Duodenal mucosa (tissue), 2 donors: ENCODE results near the gene CCT6A.
"Not testable (repeated sequence)": the region's sequence is repeated elsewhere in the genome, so short reads cannot be mapped to it uniquely, and the experiment has no call there.

Experiments used
- H3K27ac ChIP-seq: one replicate; pipeline ENCODE4 v1.7.0; 2013; ENCODE audit warnings: low read depth, low read length
- H3K27me3 ChIP-seq, 2 donors: one replicate each; pipeline ENCODE4 v1.7.0; 2013; ENCODE audit warnings: low read length in 2 of 2, control low read depth in 1 of 2; ENCODE audit not compliant: insufficient read depth in 2 of 2, control insufficient read depth in 1 of 2
- H3K36me3 ChIP-seq, 2 donors: one replicate each; pipeline ENCODE4 v1.7.0; 2013; ENCODE audit warnings: low read length in 2 of 2, control low read depth in 1 of 2; ENCODE audit not compliant: insufficient read depth in 2 of 2, control insufficient read depth in 1 of 2
- H3K4me1 ChIP-seq, 2 donors: one replicate each; pipeline ENCODE4 v1.7.0; 2013; ENCODE audit warnings: low read length in 2 of 2, control low read depth in 1 of 2; ENCODE audit not compliant: insufficient read depth in 2 of 2, control insufficient read depth in 1 of 2
- H3K4me3 ChIP-seq, 2 donors: one replicate each; pipeline ENCODE4 v1.7.0; 2013; ENCODE audit warnings: low read length in 2 of 2, low read depth in 1 of 2
- H3K9ac ChIP-seq, 2 donors: one replicate each; pipeline ENCODE4 v1.7.0; 2013; ENCODE audit warnings: low read length in 2 of 2, low read depth in 1 of 2
- H3K9me3 ChIP-seq, 2 donors: one replicate each; pipeline ENCODE4 v1.7.0; 2013; ENCODE audit warnings: low read length in 2 of 2, control low read depth in 1 of 2; ENCODE audit not compliant: control insufficient read depth in 1 of 2

Gene CCT6A

GRCh38 chr7:56051053-56051338 is 569 bp upstream of the CCT6A start:
- Histone ChIP-seq H3K27ac (peak overlapping the region; percentile 94), H3K9me3 (no peaks in the 10 kb centered on the region), H3K27me3 (no peaks in the 10 kb centered on the region), H3K36me3 (peaks cover 12 to 28% of the 10 kb centered on the region in 2 donors), H3K4me1 (peaks cover 14 to 33% of the 10 kb centered on the region in 2 donors), H3K9ac (peak overlapping the region; percentile 87 to 98), H3K4me3 (peak overlapping the region; percentile 87 to 100)

- no peak overlapping the region for H3K9ac ChIP-seq
- H3K27ac ChIP-seq = no peak overlapping the region
- H3K4me1 ChIP-seq = peaks cover 14 to 25% of the 10 kb centered on the region in 2 donors
- peak overlapping the region in 1 of 2 donors; percentile 13 for H3K4me3 ChIP-seq
- peaks cover 21 to 49% of the 10 kb centered on the region in 2 donors for H3K36me3 ChIP-seq
- H3K9me3 ChIP-seq = no peaks in the 10 kb centered on the region
- no peaks in the 10 kb centered on the region for H3K27me3 ChIP-seq
Measured at GRCh38 chr7:56053379-56053778, 1.8 kb downstream of the CCT6A start.

DNA sequence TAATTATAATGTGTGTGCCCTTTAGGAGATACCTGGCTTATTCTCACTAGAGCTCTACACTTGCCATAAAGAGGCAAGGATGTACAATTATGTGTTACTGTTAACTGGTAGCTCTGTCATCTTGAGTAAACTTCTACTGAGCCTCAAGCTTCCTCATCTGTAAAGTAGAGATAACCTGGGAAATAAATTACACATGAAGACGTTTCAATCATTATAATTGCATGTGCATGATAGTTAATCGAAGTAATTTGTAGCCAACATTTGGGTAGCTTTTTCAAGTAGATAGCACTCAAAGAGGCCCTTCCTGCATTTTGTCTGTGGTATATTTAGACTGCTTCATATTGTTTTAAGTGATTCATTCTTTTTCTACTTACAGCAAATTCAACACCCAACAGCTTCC is 2.4 kb downstream of the CCT6A start:
- H3K4me3 ChIP-seq = no peak overlapping the region
- no peaks in the 10 kb centered on the region for H3K9me3 ChIP-seq
- no peaks in the 10 kb centered on the region for H3K27me3 ChIP-seq
- peaks cover 14 to 25% of the 10 kb centered on the region in 2 donors for H3K4me1 ChIP-seq
- no peak overlapping the region for H3K9ac ChIP-seq
- H3K27ac ChIP-seq = no peak overlapping the region
- H3K36me3 ChIP-seq = peaks cover 21 to 55% of the 10 kb centered on the region in 2 donors

DNA sequence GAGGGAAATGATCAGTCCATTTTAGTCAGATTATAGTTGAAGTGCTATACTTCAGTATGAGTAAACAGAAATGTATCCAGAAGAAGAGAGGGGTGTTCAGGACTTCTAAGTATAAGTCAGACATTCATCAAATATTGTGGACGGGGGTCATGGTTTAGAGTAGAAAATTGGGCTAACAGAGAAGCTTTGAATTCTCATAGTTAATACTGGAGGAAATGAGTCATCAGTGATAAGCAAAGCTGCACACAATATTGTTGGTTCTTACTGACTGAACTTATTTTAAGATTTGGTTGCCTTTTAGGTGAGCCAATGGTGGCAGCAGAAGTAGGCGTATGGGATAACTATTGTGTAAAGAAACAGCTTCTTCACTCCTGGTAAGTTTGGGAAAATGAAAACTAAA is 10.8 kb downstream of the CCT6A start:
- Histone ChIP-seq H3K27me3 (no peaks in the 10 kb centered on the region), H3K36me3 (peaks cover 10 to 58% of the 10 kb centered on the region in 2 donors), H3K9me3 (no peaks in the 10 kb centered on the region), H3K9ac (no peak overlapping the region), H3K4me3 (no peak overlapping the region), H3K27ac (no peak overlapping the region), H3K4me1 (peaks cover 6 to 17% of the 10 kb centered on the region in 2 donors)

DNA sequence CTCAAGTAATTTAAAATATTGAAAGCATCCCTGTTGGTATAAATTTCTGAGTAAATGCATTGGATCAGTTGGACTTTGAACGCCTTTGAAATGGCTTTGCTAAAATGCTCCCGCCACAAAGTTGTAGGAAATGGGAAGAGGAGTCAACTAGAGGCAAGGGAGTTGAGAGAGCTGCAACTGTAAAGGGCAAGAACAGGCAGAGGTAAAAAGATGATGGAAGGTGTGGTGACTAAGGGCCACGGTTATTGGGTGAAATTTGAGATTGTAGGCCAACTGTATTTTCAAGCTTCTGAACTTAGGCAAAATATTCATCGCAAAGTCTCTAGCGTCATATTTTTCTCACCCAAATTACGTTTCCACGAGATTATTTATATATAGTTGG is 11.9 kb downstream of the CCT6A start:
- H3K27me3 ChIP-seq = no peaks in the 10 kb centered on the region
- no peaks in the 10 kb centered on the region for H3K9me3 ChIP-seq
- H3K4me3 ChIP-seq = peak overlapping the region; percentile 96 to 97
- H3K36me3 ChIP-seq = peaks cover 10 to 47% of the 10 kb centered on the region in 2 donors
- H3K9ac ChIP-seq = peak overlapping the region; percentile 75 to 97
- H3K4me1 ChIP-seq = peaks cover 6 to 17% of the 10 kb centered on the region in 2 donors
- peak overlapping the region; percentile 92 for H3K27ac ChIP-seq

DNA sequence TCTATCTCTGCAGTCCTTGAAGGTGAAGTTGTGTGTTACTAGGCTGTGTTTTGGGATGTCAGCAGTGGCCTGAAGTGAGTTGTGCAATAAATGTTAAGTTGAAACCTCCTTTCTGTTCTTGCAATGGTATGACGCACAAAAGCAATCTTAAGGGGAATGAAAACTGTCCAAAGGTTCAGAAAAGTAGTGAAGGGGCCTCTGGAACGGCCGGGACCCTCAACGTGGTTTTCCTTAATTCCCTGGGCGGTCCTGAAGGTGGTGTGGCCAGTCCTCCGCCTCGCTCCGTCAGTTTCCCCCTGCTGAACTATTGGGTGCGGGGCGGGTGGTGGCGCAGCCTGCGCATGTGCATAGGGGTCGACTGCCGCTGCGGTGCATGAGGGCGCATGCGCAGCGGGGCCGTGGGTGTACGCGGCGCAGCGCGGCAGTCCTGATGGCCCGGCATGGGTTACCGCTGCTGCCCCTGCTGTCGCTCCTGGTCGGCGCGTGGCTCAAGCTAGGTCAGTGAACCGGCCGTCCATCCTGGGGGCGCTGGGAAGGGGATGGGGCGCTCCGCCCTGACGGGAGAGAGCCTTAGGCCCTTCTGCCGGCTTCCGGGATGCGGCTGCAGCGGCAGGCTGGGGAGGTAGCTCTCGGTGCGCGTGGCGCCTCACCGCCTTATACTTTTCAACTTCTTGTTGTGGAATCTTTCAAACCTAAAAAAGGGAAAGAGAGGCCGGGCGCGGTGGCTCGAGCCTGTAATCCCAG is 12.5 kb downstream of the CCT6A start, which contains the start of gene SUMF2:
Gene SUMF2, plus strand, starts transcription at position 405 of the 744 bp plus-strand sequence. Its CDS starts 26 bp downstream, at position 431.
- H3K27me3 ChIP-seq = no peaks in the 10 kb centered on the region
- H3K9ac ChIP-seq = peak within 1 kb of the TSS; percentile 75 to 97
- peaks cover 6 to 17% of the 10 kb centered on the region in 2 donors for H3K4me1 ChIP-seq
- H3K9me3 ChIP-seq = no peaks in the 10 kb centered on the region
- peaks cover 10 to 44% of the 10 kb centered on the region in 2 donors for H3K36me3 ChIP-seq
- H3K27ac ChIP-seq = peak within 1 kb of the TSS; percentile 92
- peak within 1 kb of the TSS; percentile 96 to 97 for H3K4me3 ChIP-seq

DNA sequence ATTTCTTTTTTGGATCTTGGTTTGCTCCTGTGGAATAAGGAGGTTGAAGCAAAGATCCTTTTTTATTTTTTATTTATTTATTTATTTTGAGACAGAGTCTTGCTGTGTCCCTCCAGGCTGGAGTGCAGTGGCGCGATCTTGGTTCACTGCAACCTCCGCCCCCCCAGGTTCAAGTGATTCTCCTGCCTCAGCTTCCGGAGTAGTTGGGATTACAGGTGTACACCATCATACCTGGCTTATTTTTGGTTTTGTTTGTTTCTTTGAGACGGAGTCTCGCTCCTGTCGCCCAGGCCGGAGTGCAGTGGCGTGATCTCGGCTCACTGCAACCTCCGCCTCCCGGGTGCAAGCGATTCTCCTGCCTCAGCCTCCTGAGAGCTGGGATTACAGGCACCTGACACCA is 14.8 kb downstream of the CCT6A start:
- H3K4me3 ChIP-seq, H3K27me3 ChIP-seq, H3K9me3 ChIP-seq, H3K27ac ChIP-seq, H3K9ac ChIP-seq: not testable (repeated sequence)
- peaks cover 6 to 17% of the 10 kb centered on the region in 2 donors for H3K4me1 ChIP-seq
- peaks cover 0 to 41% of the 10 kb centered on the region in 2 donors for H3K36me3 ChIP-seq

DNA sequence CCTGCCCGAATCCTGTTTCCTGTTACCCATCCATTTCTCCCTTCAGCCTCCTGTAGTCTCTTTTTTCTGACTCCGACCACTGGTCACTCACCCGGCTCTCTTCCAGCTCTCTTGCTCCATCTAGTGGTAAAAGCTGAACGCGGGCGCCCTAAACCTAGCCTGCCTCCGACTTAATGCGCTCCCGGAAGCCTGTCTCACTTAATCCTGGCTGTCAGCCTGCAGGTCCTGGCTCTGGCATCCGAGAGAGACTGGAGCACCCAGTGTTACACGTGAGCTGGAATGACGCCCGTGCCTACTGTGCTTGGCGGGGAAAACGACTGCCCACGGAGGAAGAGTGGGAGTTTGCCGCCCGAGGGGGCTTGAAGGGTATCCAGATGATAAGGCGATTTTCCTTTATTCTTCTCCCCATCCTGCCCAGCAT is 22.8 kb downstream of the CCT6A start:
- Histone ChIP-seq H3K27me3 (no peaks in the 10 kb centered on the region), H3K36me3 (peaks cover 6 to 36% of the 10 kb centered on the region in 2 donors), H3K9me3 (no peaks in the 10 kb centered on the region), H3K4me3 (no peak overlapping the region), H3K9ac (no peak overlapping the region), H3K27ac (no peak overlapping the region), H3K4me1 (peaks cover 0 to 4% of the 10 kb centered on the region in 2 donors)

DNA sequence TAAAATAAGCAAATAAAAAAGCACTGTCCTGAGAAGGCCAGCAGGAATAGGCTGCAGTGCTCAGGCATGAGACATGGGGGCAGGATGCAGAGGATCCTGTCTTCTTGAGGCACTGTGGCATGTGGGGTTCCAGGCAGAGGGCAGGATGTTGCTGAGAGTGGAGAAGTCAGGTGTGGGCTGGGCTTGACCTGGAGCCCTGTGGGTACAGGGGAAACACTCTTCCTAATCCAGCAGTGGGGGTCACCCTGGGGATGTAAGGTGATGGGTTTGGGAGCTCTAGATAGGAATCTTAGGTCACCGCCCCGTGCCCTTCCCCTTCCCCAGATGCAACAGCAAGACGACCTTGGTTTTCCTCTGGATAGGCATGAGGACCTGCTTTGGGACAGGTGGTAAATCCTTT is 26.1 kb downstream of the CCT6A start:
- Histone ChIP-seq H3K9ac (no peak overlapping the region), H3K27ac (no peak overlapping the region), H3K4me3 (no peak overlapping the region), H3K27me3 (no peaks in the 10 kb centered on the region), H3K9me3 (no peaks in the 10 kb centered on the region), H3K36me3 (peaks cover 6 to 23% of the 10 kb centered on the region in 2 donors), H3K4me1 (peaks cover 3 to 6% of the 10 kb centered on the region in 2 donors)

GRCh38 chr7:56078196-56078595 is 26.6 kb downstream of the CCT6A start:
- peaks cover 6 to 18% of the 10 kb centered on the region in 2 donors for H3K36me3 ChIP-seq
- no peak overlapping the region for H3K27ac ChIP-seq
- no peaks in the 10 kb centered on the region for H3K9me3 ChIP-seq
- no peaks in the 10 kb centered on the region for H3K27me3 ChIP-seq
- peaks cover 3 to 8% of the 10 kb centered on the region in 2 donors for H3K4me1 ChIP-seq
- no peak overlapping the region for H3K9ac ChIP-seq
- no peak overlapping the region for H3K4me3 ChIP-seq
